BJ (cell line): ENCODE results near the gene GALNT17. TPM values are rescaled to one million over a fixed set of nuclear protein-coding genes. Genes with fewer than 3 reads are reported as not detected.

ENCODE experiments used
- CTCF ChIA-PET: fragments of 350-600 bp; formaldehyde crosslinking; extraction: SDS; loops from one replicate; lab custom pipeline; 2021; ENCODE audit warnings: antibody characterized with exemption, inconsistent platforms; lab: Yijun Ruan, JAX
- POLR2A ChIA-PET: fragments of 300-600 bp; sonication (Branson Sonifier 250); formaldehyde crosslinking; extraction: SDS; loops from one replicate; lab custom pipeline; 2021; ENCODE audit warnings: antibody characterized with exemption; lab: Charles Lee
- DNase-seq: peaks from one replicate; pipeline ENCODE4 v3.0.0-alpha.2; 2011; ENCODE audit warnings: low read depth
- H3K27me3 ChIP-seq: 2 replicates; pipeline ENCODE4 v1.6.0; 2011; ENCODE audit warnings: low read length; ENCODE audit not compliant: control insufficient read depth, insufficient read depth
- H3K36me3 ChIP-seq: 2 replicates; pipeline ENCODE4 v1.5.1; 2011; ENCODE audit warnings: low read length; ENCODE audit not compliant: control insufficient read depth, insufficient read depth
- H3K4me3 ChIP-seq: 2 replicates; pipeline ENCODE4 v1.5.1; 2011; ENCODE audit warnings: low read depth, mild to moderate bottlenecking, control low read depth, low read length
- polyA plus RNA-seq: library from polyadenylated mRNA; depleted of rRNA; stranded (reverse); fragments of >200 nt; gene quantifications from 2 replicates; pipeline ENCODE4 v1.2.3, GENCODE V29; 2011
- TF ChIP-seq, protein P1 (sequence below): IDR thresholded peaks from 2 replicates; pipeline ENCODE4 v1.5.1; 2011; ENCODE audit warnings: low read depth, mild to moderate bottlenecking, control low read depth, inconsistent platforms, low read length, moderate library complexity; ENCODE audit not compliant: insufficient read depth

GALNT17 gene
- polyA plus RNA-seq, 1 experiment, result not detected

DNA sequence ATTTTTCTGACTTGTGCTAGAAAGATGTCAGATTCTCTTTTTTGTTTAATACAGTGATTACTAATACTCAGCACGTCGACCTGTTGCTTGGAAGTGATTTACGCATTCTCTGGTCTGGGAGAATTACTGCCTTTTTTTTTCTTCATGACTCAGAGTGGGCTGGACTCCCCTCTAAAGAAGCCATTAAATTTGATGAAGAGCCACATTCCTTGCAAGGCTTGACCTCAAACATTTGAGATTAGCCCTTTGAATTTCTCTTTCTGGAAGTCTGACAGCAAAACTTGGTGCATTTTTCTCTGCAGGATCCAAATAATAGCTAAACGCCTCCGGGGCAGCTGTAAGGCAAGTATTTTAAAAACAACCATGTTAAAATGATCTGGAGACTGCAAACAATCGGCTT is 171.6 kb downstream of the GALNT17 start:
- Histone ChIP-seq H3K36me3 (no peaks in the 10 kb centered on the region), H3K4me3 (no peak overlapping the region), H3K27me3 (no peaks in the 10 kb centered on the region)
- CTCF ChIA-PET, result no interaction called here
- DNase-seq, result no peak
- TF ChIP-seq, protein P1, sequence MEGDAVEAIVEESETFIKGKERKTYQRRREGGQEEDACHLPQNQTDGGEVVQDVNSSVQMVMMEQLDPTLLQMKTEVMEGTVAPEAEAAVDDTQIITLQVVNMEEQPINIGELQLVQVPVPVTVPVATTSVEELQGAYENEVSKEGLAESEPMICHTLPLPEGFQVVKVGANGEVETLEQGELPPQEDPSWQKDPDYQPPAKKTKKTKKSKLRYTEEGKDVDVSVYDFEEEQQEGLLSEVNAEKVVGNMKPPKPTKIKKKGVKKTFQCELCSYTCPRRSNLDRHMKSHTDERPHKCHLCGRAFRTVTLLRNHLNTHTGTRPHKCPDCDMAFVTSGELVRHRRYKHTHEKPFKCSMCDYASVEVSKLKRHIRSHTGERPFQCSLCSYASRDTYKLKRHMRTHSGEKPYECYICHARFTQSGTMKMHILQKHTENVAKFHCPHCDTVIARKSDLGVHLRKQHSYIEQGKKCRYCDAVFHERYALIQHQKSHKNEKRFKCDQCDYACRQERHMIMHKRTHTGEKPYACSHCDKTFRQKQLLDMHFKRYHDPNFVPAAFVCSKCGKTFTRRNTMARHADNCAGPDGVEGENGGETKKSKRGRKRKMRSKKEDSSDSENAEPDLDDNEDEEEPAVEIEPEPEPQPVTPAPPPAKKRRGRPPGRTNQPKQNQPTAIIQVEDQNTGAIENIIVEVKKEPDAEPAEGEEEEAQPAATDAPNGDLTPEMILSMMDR, result no peak
- POLR2A ChIA-PET, result no interaction called here

DNA sequence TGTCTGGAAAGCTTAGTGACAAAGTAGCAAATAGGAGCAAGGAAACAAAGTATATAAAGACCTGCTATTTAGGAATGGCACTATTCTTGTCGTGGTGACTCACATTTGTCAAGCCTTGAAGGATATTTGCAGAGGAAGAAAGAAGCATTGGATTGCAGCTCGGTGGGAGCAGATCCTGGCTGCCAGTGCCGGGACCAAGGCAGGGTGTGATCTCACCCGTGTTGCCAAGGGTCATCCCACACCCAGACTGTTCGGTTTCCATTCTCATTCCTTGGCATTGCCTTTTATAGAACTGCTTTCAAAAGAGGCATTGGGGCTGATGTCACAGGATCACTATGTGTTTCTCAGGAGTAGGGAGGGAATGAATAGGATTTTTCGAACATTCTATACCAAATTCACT is 176.2 kb downstream of the GALNT17 start:
- TF ChIP-seq, protein P1, result no peak
- Histone ChIP-seq H3K27me3 (no peaks in the 10 kb centered on the region), H3K36me3 (no peaks in the 10 kb centered on the region), H3K4me3 (no peak overlapping the region)
- POLR2A ChIA-PET, result no interaction called here
- CTCF ChIA-PET, result no interaction called here
- DNase-seq, result no peak

DNA sequence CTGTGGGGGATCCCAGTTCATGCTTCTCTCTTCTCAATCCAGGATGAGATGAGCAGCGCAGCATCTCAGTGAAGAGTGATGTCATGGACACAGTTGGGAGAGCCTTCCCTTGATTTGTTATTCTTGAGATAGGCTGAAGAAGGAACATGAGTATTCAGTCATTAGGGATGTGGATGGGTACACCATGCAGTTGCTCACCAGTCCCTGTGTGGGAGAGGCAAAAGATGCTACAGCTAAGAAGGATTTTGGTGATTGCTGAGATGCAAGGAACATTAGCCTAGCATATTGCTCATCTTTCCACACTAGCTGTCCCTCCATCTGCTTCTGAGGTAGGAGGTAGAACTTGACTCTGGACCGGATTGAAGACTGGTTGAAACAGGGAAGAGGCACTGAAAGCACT is 179.6 kb downstream of the GALNT17 start:
- H3K36me3 ChIP-seq, result no peaks in the 10 kb centered on the region
- TF ChIP-seq, protein P1, result no peak
- no peaks in the 10 kb centered on the region for H3K27me3 ChIP-seq
- CTCF ChIA-PET, result no interaction called here
- DNase-seq, result no peak
- H3K4me3 ChIP-seq, result no peak overlapping the region
- POLR2A ChIA-PET, result no interaction called here

DNA sequence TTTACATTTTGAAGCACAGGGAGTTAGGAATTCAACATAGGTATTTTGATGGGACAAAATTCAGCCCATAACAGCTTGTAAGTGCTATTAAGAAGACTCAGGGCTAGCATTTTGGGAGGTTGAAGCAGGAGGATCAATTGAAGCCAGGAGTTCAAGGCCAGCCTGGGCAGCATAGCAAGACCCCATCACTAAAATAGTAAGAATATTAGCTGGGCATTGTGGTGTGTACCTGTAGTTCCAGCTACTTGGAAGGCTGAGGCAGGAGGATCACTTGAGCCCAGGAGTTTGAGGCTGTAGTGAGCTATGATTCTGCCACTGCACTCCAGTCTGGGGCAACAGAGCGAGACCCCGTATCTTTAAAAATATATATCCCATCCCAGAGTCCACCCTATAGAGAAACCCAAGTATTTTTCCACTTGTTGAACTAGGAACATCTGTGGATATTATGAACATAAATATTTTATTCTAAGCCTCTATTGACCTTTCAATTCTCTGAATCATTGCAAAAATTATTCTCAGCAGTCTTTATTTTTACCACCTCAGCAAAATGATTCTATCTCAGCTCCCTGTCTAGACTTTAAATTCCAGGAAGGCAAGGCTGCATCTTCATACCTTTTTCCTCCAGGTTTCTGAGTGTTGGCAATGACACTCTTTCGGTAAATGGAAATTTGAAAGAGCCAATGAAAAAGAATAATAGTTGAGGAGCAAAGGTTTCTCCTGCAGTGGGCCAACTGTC is 181.0 kb downstream of the GALNT17 start:
- DNase-seq, result no peak
- H3K4me3 ChIP-seq, result no peak overlapping the region
- CTCF ChIA-PET, result no interaction called here
- TF ChIP-seq, protein P1, result no peak
- no peaks in the 10 kb centered on the region for H3K36me3 ChIP-seq
- no peaks in the 10 kb centered on the region for H3K27me3 ChIP-seq
- POLR2A ChIA-PET, result no interaction called here

DNA sequence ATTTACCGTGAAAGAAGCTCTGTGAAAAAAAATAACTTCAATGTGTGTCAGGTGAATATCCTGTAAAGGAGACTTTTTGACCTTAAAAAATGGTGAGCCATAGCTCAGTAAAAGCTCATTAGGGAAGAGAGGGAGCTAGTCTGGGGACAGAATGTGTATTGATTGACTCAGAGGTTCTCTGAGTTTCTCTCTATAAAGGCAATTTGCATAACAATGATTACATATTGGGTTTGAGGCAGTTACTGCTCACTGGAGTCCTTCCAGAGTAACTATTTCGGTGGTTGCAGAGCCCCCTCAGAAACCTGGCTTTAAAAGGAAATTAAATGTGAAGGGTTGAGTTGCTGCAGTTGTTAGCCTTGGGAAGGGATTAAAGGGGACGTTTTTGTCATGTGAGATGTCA is 181.6 kb downstream of the GALNT17 start:
- H3K36me3 ChIP-seq, result no peaks in the 10 kb centered on the region
- ChIA-PET POLR2A (no interaction called here), CTCF (no interaction called here)

More for the DNA sequence above, 181.6 kb downstream of the GALNT17 start:
- DNase-seq, result no peak
- Histone ChIP-seq H3K4me3 (no peak overlapping the region), H3K27me3 (no peaks in the 10 kb centered on the region)
- TF ChIP-seq, protein P1, result no peak
